Measurements from ENCODE around the gene THSD4. TPM values are rescaled to one million over a fixed set of nuclear protein-coding genes. Genes with fewer than 3 reads are reported as not detected.

Gene THSD4
- total RNA-seq, 1 donor from 2014 or later: 2.5 TPM

GRCh38 chr15:71336671-71337070 lies 221.4 kb downstream of the THSD4 start:
- H3K27me3 ChIP-seq (ENCODE audit: insufficient read depth, low read length): no peaks in the 10 kb centered on the region
- no peak overlapping the region for H3K27ac Mint-ChIP-seq (ENCODE audit: unreplicated experiment)
- FAIRE-seq: no peak
- no peak overlapping the region for H3K4me3 ChIP-seq (ENCODE audit: insufficient read depth, low read depth, low read length)
- DNase-seq (ENCODE audit: low read depth): no peak
- no peak overlapping the region for H3K4me3 Mint-ChIP-seq (ENCODE audit: unreplicated experiment)
- peaks cover under 1% of the 10 kb centered on the region for H3K36me3 Mint-ChIP-seq (ENCODE audit: low read depth, unreplicated experiment)
- peaks cover 1% of the 10 kb centered on the region for H3K9me3 Mint-ChIP-seq (ENCODE audit: unreplicated experiment)
- H3K36me3 ChIP-seq (ENCODE audit: insufficient read depth, low read length): no peaks in the 10 kb centered on the region
- TF ChIP-seq CTCF (IDR thresholded peaks at IDR 0.05; ENCODE audit: insufficient read depth, low read depth, low read length) (no peak), EZH2 (IDR thresholded peaks at IDR 0.05; ENCODE audit: insufficient read depth, low read length) (no peak)
- peaks cover 22% of the 10 kb centered on the region for H3K4me1 ChIP-seq (ENCODE audit: insufficient read depth, low read length)
- no peaks in the 10 kb centered on the region for H3K9me3 ChIP-seq (ENCODE audit: insufficient read depth, low read depth, low read length)
- H2AFZ ChIP-seq (ENCODE audit: low read depth, low read length): no peak overlapping the region
- H3K27ac ChIP-seq (ENCODE audit: low read depth, low read length): no peak overlapping the region
- peaks cover 10% of the 10 kb centered on the region for H3K4me1 Mint-ChIP-seq (ENCODE audit: low read depth, unreplicated experiment)
- peaks cover 6% of the 10 kb centered on the region for H3K27me3 Mint-ChIP-seq (ENCODE audit: low read depth, unreplicated experiment)
- H3K79me2 ChIP-seq (ENCODE audit: insufficient read depth, low read length): no peaks in the 10 kb centered on the region
- H3K9ac ChIP-seq (ENCODE audit: low read length): no peak overlapping the region
- no peak overlapping the region for H3K4me2 ChIP-seq (ENCODE audit: low read length)
- no peaks in the 10 kb centered on the region for H4K20me1 ChIP-seq (ENCODE audit: insufficient read depth, low read length)

GRCh38 chr15:71337197-71337845 lies 222.1 kb downstream of the THSD4 start:
- Histone ChIP-seq H2AFZ (ENCODE audit: low read depth, low read length) (no peak overlapping the region), H3K9ac (ENCODE audit: low read length) (no peak overlapping the region), H3K36me3 (ENCODE audit: insufficient read depth, low read length) (no peaks in the 10 kb centered on the region), H4K20me1 (ENCODE audit: insufficient read depth, low read length) (no peaks in the 10 kb centered on the region), H3K9me3 (ENCODE audit: insufficient read depth, low read depth, low read length) (no peaks in the 10 kb centered on the region), H3K79me2 (ENCODE audit: insufficient read depth, low read length) (no peaks in the 10 kb centered on the region), H3K27ac (ENCODE audit: low read depth, low read length) (no peak overlapping the region), H3K4me2 (ENCODE audit: low read length) (no peak overlapping the region), H3K4me3 (ENCODE audit: insufficient read depth, low read depth, low read length) (no peak overlapping the region), H3K4me1 (ENCODE audit: insufficient read depth, low read length) (peaks cover 22% of the 10 kb centered on the region), H3K27me3 (ENCODE audit: insufficient read depth, low read length) (no peaks in the 10 kb centered on the region)
- H3K9me3 Mint-ChIP-seq (ENCODE audit: unreplicated experiment): peaks cover 1% of the 10 kb centered on the region
- DNase-seq (ENCODE audit: low read depth) (peak; percentile 53), FAIRE-seq (no peak)
- H3K36me3 Mint-ChIP-seq (ENCODE audit: low read depth, unreplicated experiment): peaks cover 2% of the 10 kb centered on the region
- peaks cover 8% of the 10 kb centered on the region for H3K27me3 Mint-ChIP-seq (ENCODE audit: low read depth, unreplicated experiment)
- no peak overlapping the region for H3K27ac Mint-ChIP-seq (ENCODE audit: unreplicated experiment)
- TF ChIP-seq CTCF (IDR thresholded peaks at IDR 0.05; ENCODE audit: insufficient read depth, low read depth, low read length): no peak
- no peak for TF ChIP-seq EZH2 (IDR thresholded peaks at IDR 0.05; ENCODE audit: insufficient read depth, low read length)
- peaks cover 10% of the 10 kb centered on the region for H3K4me1 Mint-ChIP-seq (ENCODE audit: low read depth, unreplicated experiment)
- no peak overlapping the region for H3K4me3 Mint-ChIP-seq (ENCODE audit: unreplicated experiment)

- no peaks in the 10 kb centered on the region for H3K27me3 ChIP-seq (ENCODE audit: insufficient read depth, low read length)
- no peaks in the 10 kb centered on the region for H3K36me3 ChIP-seq (ENCODE audit: insufficient read depth, low read length)
- no peak overlapping the region for H2AFZ ChIP-seq (ENCODE audit: low read depth, low read length)
- no peak overlapping the region for H3K9ac ChIP-seq (ENCODE audit: low read length)
- DNase-seq (ENCODE audit: low read depth) (no peak), FAIRE-seq (no peak)
- no peak overlapping the region for H3K27ac ChIP-seq (ENCODE audit: low read depth, low read length)
- Mint-ChIP-seq H3K4me3 (ENCODE audit: unreplicated experiment) (no peak overlapping the region), H3K4me1 (ENCODE audit: low read depth, unreplicated experiment) (peaks cover 10% of the 10 kb centered on the region), H3K36me3 (ENCODE audit: low read depth, unreplicated experiment) (peaks cover 2% of the 10 kb centered on the region), H3K27ac (ENCODE audit: unreplicated experiment) (no peak overlapping the region), H3K9me3 (ENCODE audit: unreplicated experiment) (peaks cover 1% of the 10 kb centered on the region), H3K27me3 (ENCODE audit: low read depth, unreplicated experiment) (peaks cover 8% of the 10 kb centered on the region)
- no peaks in the 10 kb centered on the region for H4K20me1 ChIP-seq (ENCODE audit: insufficient read depth, low read length)
- no peak overlapping the region for H3K4me3 ChIP-seq (ENCODE audit: insufficient read depth, low read depth, low read length)
- no peak for TF ChIP-seq EZH2 (IDR thresholded peaks at IDR 0.05; ENCODE audit: insufficient read depth, low read length)
- no peak for TF ChIP-seq CTCF (IDR thresholded peaks at IDR 0.05; ENCODE audit: insufficient read depth, low read depth, low read length)
- no peaks in the 10 kb centered on the region for H3K79me2 ChIP-seq (ENCODE audit: insufficient read depth, low read length)
- H3K9me3 ChIP-seq (ENCODE audit: insufficient read depth, low read depth, low read length): no peaks in the 10 kb centered on the region
- H3K4me2 ChIP-seq (ENCODE audit: low read length): no peak overlapping the region
- H3K4me1 ChIP-seq (ENCODE audit: insufficient read depth, low read length): peaks cover 17% of the 10 kb centered on the region
Observed at GRCh38 chr15:71338265-71338664, 223.0 kb downstream of the THSD4 start.
